GM08714 (cell line): ENCODE results near the gene BRIP1.

Experiments used
- H3K4me3 ChIP-seq: fragments of 200-500 bp; sonication (Bioruptor generic); 2 replicates; pipeline ENCODE4 v1.5.1; 2014; ENCODE audit warnings: mild to moderate bottlenecking, low read length, inconsistent platforms
- ZNF274 ChIP-seq: IDR thresholded peaks from 2 replicates; pipeline ENCODE4 v1.6.1; 2012; ENCODE audit warnings: mild to moderate bottlenecking, low read depth, low read length

The BRIP1 gene

DNA sequence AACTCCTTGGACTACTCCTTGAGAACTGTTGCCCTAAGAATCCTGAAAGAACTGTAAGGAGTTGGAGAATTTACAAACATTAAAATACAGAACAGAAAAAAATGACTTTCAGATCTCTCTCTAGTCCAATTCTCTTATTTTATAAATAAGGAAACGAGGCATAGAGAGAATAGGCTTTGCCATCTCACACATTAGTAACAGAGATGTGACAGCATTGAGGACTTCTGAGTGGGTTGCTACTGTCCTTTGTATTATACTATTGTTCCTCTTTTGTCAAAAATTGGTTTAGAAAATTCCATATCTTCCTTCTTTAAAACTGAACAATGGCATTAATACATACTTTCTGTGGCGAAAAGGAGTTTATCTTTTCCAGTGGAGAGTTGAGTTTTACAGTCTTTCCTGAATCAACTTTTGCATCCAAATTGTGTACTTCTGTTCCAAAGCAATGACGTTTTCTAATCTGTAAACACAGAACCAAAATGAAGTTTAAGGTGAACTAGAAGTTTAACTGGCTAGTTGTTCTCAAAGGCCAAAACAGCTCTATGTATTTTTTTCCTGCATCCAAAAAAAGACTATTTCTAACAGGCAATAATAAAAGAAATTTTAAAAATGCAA is 16.5 kb downstream of the BRIP1 start:
- TF ChIP-seq ZNF274: no peak
- no peak overlapping the region for H3K4me3 ChIP-seq

DNA sequence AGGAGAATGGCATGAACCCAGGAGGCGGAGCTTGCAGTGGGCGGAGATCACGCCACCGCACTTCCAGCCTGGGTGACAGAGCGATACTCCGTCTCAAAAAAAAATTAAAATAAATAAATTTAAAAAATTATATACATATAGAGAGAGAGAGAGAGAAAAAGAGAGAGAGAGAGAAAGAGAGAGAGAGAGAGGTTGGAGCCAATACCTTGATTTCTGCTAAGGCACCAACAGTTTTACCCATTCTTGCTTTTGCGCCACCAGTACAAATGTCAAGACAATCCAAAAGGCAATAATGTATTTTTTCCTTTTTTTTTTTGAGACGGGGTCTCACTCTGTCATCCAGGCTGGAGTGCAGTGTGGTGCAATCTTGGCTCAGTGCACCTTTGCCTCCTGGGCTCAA is 17.2 kb downstream of the BRIP1 start:
- H3K4me3 ChIP-seq: no peak overlapping the region
- TF ChIP-seq ZNF274: no peak

DNA sequence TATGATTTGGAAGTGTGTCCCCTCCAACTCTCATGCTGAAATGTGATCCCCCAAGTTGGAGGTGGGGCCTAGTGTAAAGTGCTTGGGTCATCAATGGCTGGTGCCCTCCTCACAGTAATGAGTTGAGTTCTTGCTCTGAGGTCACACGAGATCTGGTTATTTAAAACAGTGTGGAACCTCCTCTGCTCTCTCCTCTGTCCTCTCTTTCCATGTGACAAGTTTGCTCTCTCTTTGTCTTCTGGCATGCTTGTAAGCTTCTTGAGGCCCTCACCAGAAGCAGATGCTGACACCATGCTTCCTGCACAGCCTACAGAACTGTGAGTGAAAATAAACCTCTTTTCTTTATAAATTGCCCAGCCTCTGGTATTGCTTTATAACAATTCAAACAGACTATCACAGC is 19.9 kb downstream of the BRIP1 start:
- TF ChIP-seq ZNF274: no peak
- H3K4me3 ChIP-seq: no peak overlapping the region

DNA sequence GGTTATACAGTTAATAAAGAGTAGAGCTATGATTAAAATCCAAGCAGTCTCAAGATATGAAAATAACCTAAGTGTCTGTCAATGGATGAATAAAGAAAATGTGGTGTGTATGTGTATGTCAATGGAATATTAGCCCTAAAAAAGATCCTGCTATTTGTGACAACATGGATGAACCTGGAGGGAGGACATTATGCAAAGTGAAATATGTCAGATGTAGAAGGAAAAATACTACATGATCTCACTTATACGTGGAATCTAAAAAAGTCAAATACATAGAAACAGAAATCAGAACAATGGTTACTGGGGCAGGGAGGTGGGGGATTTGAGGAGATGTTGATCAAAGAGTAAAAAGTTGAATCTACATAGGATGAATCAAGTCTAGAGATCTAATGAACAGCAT is 20.4 kb downstream of the BRIP1 start:
- H3K4me3 ChIP-seq: no peak overlapping the region
- TF ChIP-seq ZNF274: no peak

- H3K4me3 ChIP-seq: no peak overlapping the region
- TF ChIP-seq ZNF274: no peak
These were observed 24.0 kb downstream of the BRIP1 start for GRCh38 chr17:61839300-61839786.

GRCh38 chr17:61837175-61838051 is 25.9 kb downstream of the BRIP1 start:
- TF ChIP-seq ZNF274: no peak
- H3K4me3 ChIP-seq: no peak overlapping the region

DNA sequence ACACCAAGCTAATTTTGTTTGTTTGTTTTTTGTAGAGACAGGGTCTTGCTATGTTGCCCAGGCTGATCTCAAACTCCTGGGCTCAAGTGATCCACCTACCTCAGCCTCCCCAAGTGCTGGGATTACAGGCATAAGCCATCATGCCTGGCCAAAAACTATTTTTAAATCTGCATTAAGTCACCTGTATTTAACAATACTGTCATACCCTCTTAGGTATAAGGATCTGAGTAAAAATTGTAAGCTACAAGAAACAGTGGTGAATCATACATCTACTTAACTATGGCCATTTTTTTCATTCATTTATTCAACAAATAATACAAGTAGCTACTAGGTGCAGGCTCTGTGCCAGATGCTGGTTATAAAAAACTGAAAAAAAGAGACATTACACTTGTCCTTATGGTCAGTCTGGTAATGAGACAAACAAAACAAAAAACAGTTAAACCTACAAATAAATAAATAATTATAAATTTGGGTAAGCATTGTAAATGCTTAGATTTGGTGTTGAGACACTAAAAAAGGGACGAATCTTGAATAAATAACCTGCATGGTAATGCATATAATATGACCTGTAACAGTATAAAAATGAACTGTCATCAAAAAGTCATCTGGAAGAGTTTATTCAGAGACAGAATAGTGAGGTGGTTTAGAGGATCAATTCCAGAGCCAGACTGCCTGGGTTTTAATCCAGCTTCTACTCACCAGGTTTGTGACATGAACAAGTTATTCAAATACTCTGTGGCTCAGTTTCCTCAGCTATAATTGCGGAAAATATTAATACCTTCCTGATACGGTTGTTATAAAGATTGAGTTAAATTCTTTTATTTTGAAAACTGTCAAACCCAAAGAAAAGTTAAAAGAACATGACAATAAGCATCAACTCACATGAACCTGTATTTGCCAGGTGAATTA is 26.8 kb downstream of the BRIP1 start:
- H3K4me3 ChIP-seq: no peak overlapping the region
- TF ChIP-seq ZNF274: no peak

DNA sequence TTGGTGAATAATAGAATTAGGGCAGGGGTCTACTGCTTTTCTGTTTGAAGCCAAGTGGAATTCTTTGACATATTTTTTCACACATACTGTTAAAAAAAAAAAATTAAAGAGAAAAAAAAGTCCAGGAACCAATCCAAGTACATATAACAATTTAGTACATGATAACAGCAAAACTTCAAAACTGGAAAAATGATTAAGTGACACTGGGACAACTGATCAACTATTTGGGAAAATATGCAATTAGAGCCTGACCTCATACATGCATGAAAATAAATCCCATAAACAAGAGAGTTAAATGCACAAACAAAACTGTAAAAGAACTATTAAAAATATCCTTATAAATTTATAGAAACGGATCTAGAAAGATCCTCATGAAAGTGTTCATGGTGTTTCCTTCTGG is 27.7 kb downstream of the BRIP1 start:
- H3K4me3 ChIP-seq: no peak overlapping the region
- no peak for TF ChIP-seq ZNF274

GRCh38 chr17:61834610-61835009 is 28.7 kb downstream of the BRIP1 start:
- no peak for TF ChIP-seq ZNF274
- no peak overlapping the region for H3K4me3 ChIP-seq

DNA sequence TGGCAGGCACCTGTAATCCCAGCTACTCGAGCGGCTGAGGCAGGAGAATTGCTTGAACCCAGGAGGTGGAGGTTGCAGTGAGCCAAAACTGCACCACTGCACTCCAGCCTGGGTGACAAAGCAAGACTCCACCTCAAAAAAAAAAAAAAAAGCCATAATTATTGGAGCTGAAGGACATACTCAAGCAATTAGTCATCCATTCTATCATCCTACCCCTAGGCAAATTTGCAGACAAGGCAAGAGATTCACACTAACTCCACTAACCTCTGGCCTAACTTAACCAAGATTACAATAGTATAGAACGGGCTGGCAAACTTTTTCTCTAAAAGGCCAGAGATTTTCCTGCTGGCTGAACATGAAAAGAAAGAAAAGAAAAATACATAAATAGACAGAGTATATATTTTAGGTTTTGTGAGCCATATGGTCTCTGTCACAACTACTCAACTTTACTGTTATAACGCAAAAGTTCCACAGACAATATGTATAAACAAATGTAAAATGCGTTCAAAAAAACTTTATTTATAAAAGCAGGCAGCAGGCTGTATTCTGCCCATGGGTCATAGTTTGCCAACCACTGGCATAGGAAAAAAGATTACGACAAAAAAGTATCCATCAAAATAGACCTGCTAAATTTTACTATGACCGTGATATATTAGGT is 29.7 kb downstream of the BRIP1 start:
- TF ChIP-seq ZNF274: no peak
- H3K4me3 ChIP-seq: no peak overlapping the region

DNA sequence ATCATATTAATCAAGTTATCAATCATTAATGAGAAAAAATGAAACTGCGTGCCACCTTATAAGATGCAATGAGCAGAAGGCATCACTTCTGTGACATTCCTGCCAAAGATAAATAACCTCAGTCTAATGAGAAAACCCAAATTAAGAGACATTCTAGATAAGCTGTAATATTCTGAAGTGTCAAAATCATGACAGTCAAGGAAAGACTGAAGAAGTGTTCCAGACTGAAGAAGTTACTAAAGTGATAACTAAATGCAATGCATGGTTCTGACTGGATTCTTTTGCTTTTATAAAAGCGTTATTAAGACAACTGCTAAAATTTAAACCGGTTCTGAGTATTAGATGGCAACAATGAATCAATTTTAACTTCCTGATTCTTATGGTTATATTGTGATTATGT is 30.9 kb downstream of the BRIP1 start:
- no peak overlapping the region for H3K4me3 ChIP-seq
- no peak for TF ChIP-seq ZNF274

GRCh38 chr17:61831099-61831498 is 32.2 kb downstream of the BRIP1 start:
- TF ChIP-seq ZNF274: no peak

DNA sequence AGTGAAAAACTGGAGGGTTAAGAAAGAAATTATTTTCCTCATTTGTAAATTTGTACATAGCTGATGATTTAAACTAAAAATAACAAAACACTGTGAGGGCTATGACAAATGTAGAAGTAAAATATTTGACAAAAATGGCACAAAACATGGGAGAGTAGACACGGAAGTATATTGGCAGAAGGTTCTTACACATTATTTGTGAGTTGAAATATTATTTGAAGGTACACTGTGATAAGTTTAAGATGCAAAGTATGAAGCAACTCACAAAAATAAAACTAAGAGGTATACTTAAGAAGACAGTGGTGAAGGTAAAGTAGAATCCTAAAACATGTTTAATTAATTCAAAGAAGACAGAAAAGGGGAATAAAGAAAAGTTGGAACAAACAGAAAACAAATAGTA is 34.6 kb downstream of the BRIP1 start:
- no peak overlapping the region for H3K4me3 ChIP-seq
- no peak for TF ChIP-seq ZNF274

More at GRCh38 chr17:61831099-61831498, 32.2 kb downstream of the BRIP1 start:
- no peak overlapping the region for H3K4me3 ChIP-seq
